ENCODE results near the gene GTF2H1.

Gene GTF2H1
- 27.3 to 37.2 (median 29.2) reads per million in 3 donors for total RNA-seq

- Histone ChIP-seq H3K4me1 (ENCODE audit: control insufficient read depth, insufficient read depth, low read length, poor library complexity, severe bottlenecking) (peaks cover 38% of the 10 kb centered on the region), H3K4me3 (ENCODE audit: insufficient read depth, low read depth, low read length, poor library complexity, severe bottlenecking) (peak within 1 kb of the TSS; percentile 76), H3K9me3 (ENCODE audit: control insufficient read depth, low read length) (no peaks in the 10 kb centered on the region), H3K36me3 (ENCODE audit: control insufficient read depth, insufficient read depth, low read length) (peaks cover 13% of the 10 kb centered on the region), H3K27ac (ENCODE audit: insufficient read depth, low read length, poor library complexity, severe bottlenecking) (peak within 1 kb of the TSS; percentile 99), H3K27me3 (replicated peaks; ENCODE audit: control insufficient read depth, insufficient read depth, low read length, poor library complexity, severe bottlenecking) (no peaks in the 10 kb centered on the region)
- peak; percentile 92 to 96 (median 93) for DNase-seq
Observed at GRCh38 chr11:18321969-18322711, at the start of gene GTF2H1, which contains the start of gene HPS5. Gene GTF2H1 (plus strand): TSS chr11:18322567. CDS start chr11:18333075, 10,508 bp downstream. Gene HPS5 (minus strand): TSS chr11:18322140. CDS start chr11:18317858, 4,282 bp downstream.

GRCh38 chr11:18277565-18278271 lies 44.6 kb upstream of the GTF2H1 start:
- H3K36me3 ChIP-seq (ENCODE audit: control insufficient read depth, insufficient read depth, low read length): peaks cover 7% of the 10 kb centered on the region
- H3K27ac ChIP-seq (ENCODE audit: insufficient read depth, low read length, poor library complexity, severe bottlenecking): no peak overlapping the region
- DNase-seq: no peak
- H3K4me3 ChIP-seq (ENCODE audit: insufficient read depth, low read depth, low read length, poor library complexity, severe bottlenecking): no peak overlapping the region
- H3K4me1 ChIP-seq (ENCODE audit: control insufficient read depth, insufficient read depth, low read length, poor library complexity, severe bottlenecking): no peaks in the 10 kb centered on the region
- H3K27me3 ChIP-seq (replicated peaks; ENCODE audit: control insufficient read depth, insufficient read depth, low read length, poor library complexity, severe bottlenecking): no peaks in the 10 kb centered on the region
- H3K9me3 ChIP-seq (ENCODE audit: control insufficient read depth, low read length): no peaks in the 10 kb centered on the region

GRCh38 chr11:18280438-18281045 lies 41.8 kb upstream of the GTF2H1 start:
- Histone ChIP-seq H3K4me1 (ENCODE audit: control insufficient read depth, insufficient read depth, low read length, poor library complexity, severe bottlenecking) (no peaks in the 10 kb centered on the region), H3K27ac (ENCODE audit: insufficient read depth, low read length, poor library complexity, severe bottlenecking) (no peak overlapping the region), H3K36me3 (ENCODE audit: control insufficient read depth, insufficient read depth, low read length) (peaks cover 16% of the 10 kb centered on the region)

GRCh38 chr11:18282626-18283025 lies 39.7 kb upstream of the GTF2H1 start:
- no peak overlapping the region for H3K4me3 ChIP-seq (ENCODE audit: insufficient read depth, low read depth, low read length, poor library complexity, severe bottlenecking)
- no peaks in the 10 kb centered on the region for H3K27me3 ChIP-seq (replicated peaks; ENCODE audit: control insufficient read depth, insufficient read depth, low read length, poor library complexity, severe bottlenecking)
- H3K9me3 ChIP-seq (ENCODE audit: control insufficient read depth, low read length): no peaks in the 10 kb centered on the region
- H3K4me1 ChIP-seq (ENCODE audit: control insufficient read depth, insufficient read depth, low read length, poor library complexity, severe bottlenecking): no peaks in the 10 kb centered on the region
- DNase-seq: no peak
- no peak overlapping the region for H3K27ac ChIP-seq (ENCODE audit: insufficient read depth, low read length, poor library complexity, severe bottlenecking)
- H3K36me3 ChIP-seq (ENCODE audit: control insufficient read depth, insufficient read depth, low read length): peaks cover 32% of the 10 kb centered on the region

More at GRCh38 chr11:18280438-18281045, 41.8 kb upstream of the GTF2H1 start:
- Histone ChIP-seq H3K27me3 (replicated peaks; ENCODE audit: control insufficient read depth, insufficient read depth, low read length, poor library complexity, severe bottlenecking) (no peaks in the 10 kb centered on the region), H3K9me3 (ENCODE audit: control insufficient read depth, low read length) (no peaks in the 10 kb centered on the region), H3K4me3 (ENCODE audit: insufficient read depth, low read depth, low read length, poor library complexity, severe bottlenecking) (no peak overlapping the region)
- no peak for DNase-seq

GRCh38 chr11:18285841-18286240 lies 36.5 kb upstream of the GTF2H1 start:
- Histone ChIP-seq H3K4me3 (ENCODE audit: insufficient read depth, low read depth, low read length, poor library complexity, severe bottlenecking) (no peak overlapping the region), H3K9me3 (ENCODE audit: control insufficient read depth, low read length) (no peaks in the 10 kb centered on the region), H3K4me1 (ENCODE audit: control insufficient read depth, insufficient read depth, low read length, poor library complexity, severe bottlenecking) (no peaks in the 10 kb centered on the region), H3K27ac (ENCODE audit: insufficient read depth, low read length, poor library complexity, severe bottlenecking) (no peak overlapping the region), H3K27me3 (replicated peaks; ENCODE audit: control insufficient read depth, insufficient read depth, low read length, poor library complexity, severe bottlenecking) (no peaks in the 10 kb centered on the region), H3K36me3 (ENCODE audit: control insufficient read depth, insufficient read depth, low read length) (peaks cover 36% of the 10 kb centered on the region)
- DNase-seq: no peak

GRCh38 chr11:18288911-18289310 lies 33.5 kb upstream of the GTF2H1 start:
- H3K36me3 ChIP-seq (ENCODE audit: control insufficient read depth, insufficient read depth, low read length): peaks cover 39% of the 10 kb centered on the region
- no peak overlapping the region for H3K4me3 ChIP-seq (ENCODE audit: insufficient read depth, low read depth, low read length, poor library complexity, severe bottlenecking)
- H3K9me3 ChIP-seq (ENCODE audit: control insufficient read depth, low read length): no peaks in the 10 kb centered on the region
- no peaks in the 10 kb centered on the region for H3K27me3 ChIP-seq (replicated peaks; ENCODE audit: control insufficient read depth, insufficient read depth, low read length, poor library complexity, severe bottlenecking)
- no peaks in the 10 kb centered on the region for H3K4me1 ChIP-seq (ENCODE audit: control insufficient read depth, insufficient read depth, low read length, poor library complexity, severe bottlenecking)
- no peak for DNase-seq
- no peak overlapping the region for H3K27ac ChIP-seq (ENCODE audit: insufficient read depth, low read length, poor library complexity, severe bottlenecking)

- Histone ChIP-seq H3K4me1 (ENCODE audit: control insufficient read depth, insufficient read depth, low read length, poor library complexity, severe bottlenecking) (no peaks in the 10 kb centered on the region), H3K4me3 (ENCODE audit: insufficient read depth, low read depth, low read length, poor library complexity, severe bottlenecking) (no peak overlapping the region), H3K36me3 (ENCODE audit: control insufficient read depth, insufficient read depth, low read length) (peaks cover 48% of the 10 kb centered on the region), H3K27ac (ENCODE audit: insufficient read depth, low read length, poor library complexity, severe bottlenecking) (no peak overlapping the region), H3K9me3 (ENCODE audit: control insufficient read depth, low read length) (no peaks in the 10 kb centered on the region), H3K27me3 (replicated peaks; ENCODE audit: control insufficient read depth, insufficient read depth, low read length, poor library complexity, severe bottlenecking) (no peaks in the 10 kb centered on the region)
- DNase-seq: no peak
Observed at GRCh38 chr11:18294862-18295261, 27.5 kb upstream of the GTF2H1 start.

GRCh38 chr11:18295316-18295715 lies 27.1 kb upstream of the GTF2H1 start:
- H3K27ac ChIP-seq (ENCODE audit: insufficient read depth, low read length, poor library complexity, severe bottlenecking): no peak overlapping the region
- no peaks in the 10 kb centered on the region for H3K9me3 ChIP-seq (ENCODE audit: control insufficient read depth, low read length)
- H3K36me3 ChIP-seq (ENCODE audit: control insufficient read depth, insufficient read depth, low read length): peaks cover 52% of the 10 kb centered on the region

GRCh38 chr11:18299721-18300120 lies 22.6 kb upstream of the GTF2H1 start:
- no peak overlapping the region for H3K27ac ChIP-seq (ENCODE audit: insufficient read depth, low read length, poor library complexity, severe bottlenecking)
- H3K4me1 ChIP-seq (ENCODE audit: control insufficient read depth, insufficient read depth, low read length, poor library complexity, severe bottlenecking): no peaks in the 10 kb centered on the region
- peaks cover 46% of the 10 kb centered on the region for H3K36me3 ChIP-seq (ENCODE audit: control insufficient read depth, insufficient read depth, low read length)
- H3K27me3 ChIP-seq (replicated peaks; ENCODE audit: control insufficient read depth, insufficient read depth, low read length, poor library complexity, severe bottlenecking): no peaks in the 10 kb centered on the region
- DNase-seq: no peak
- H3K4me3 ChIP-seq (ENCODE audit: insufficient read depth, low read depth, low read length, poor library complexity, severe bottlenecking): no peak overlapping the region
- no peaks in the 10 kb centered on the region for H3K9me3 ChIP-seq (ENCODE audit: control insufficient read depth, low read length)

More at GRCh38 chr11:18295316-18295715, 27.1 kb upstream of the GTF2H1 start:
- H3K27me3 ChIP-seq (replicated peaks; ENCODE audit: control insufficient read depth, insufficient read depth, low read length, poor library complexity, severe bottlenecking): no peaks in the 10 kb centered on the region
- no peaks in the 10 kb centered on the region for H3K4me1 ChIP-seq (ENCODE audit: control insufficient read depth, insufficient read depth, low read length, poor library complexity, severe bottlenecking)
- H3K4me3 ChIP-seq (ENCODE audit: insufficient read depth, low read depth, low read length, poor library complexity, severe bottlenecking): no peak overlapping the region
- no peak for DNase-seq

GRCh38 chr11:18304745-18305144 lies 17.6 kb upstream of the GTF2H1 start:
- peaks cover 59% of the 10 kb centered on the region for H3K36me3 ChIP-seq (ENCODE audit: control insufficient read depth, insufficient read depth, low read length)
- no peak overlapping the region for H3K4me3 ChIP-seq (ENCODE audit: insufficient read depth, low read depth, low read length, poor library complexity, severe bottlenecking)
- H3K9me3 ChIP-seq (ENCODE audit: control insufficient read depth, low read length): no peaks in the 10 kb centered on the region
- no peaks in the 10 kb centered on the region for H3K4me1 ChIP-seq (ENCODE audit: control insufficient read depth, insufficient read depth, low read length, poor library complexity, severe bottlenecking)
- no peak overlapping the region for H3K27ac ChIP-seq (ENCODE audit: insufficient read depth, low read length, poor library complexity, severe bottlenecking)
- no peak for DNase-seq
- no peaks in the 10 kb centered on the region for H3K27me3 ChIP-seq (replicated peaks; ENCODE audit: control insufficient read depth, insufficient read depth, low read length, poor library complexity, severe bottlenecking)
